ENCODE measurements around the gene FN1. TPM values are rescaled to one million over a fixed set of nuclear protein-coding genes. Genes with fewer than 3 reads are reported as not detected.

Gene FN1
- total and polyA plus RNA-seq, 2 donors (not counting 1 experiment from before 2014, with no cell fraction given) = 3,629 to 5,906 TPM

- Histone ChIP-seq H3K4me1 (ENCODE audit: control insufficient read depth, extremely low read depth, insufficient read depth, low read length) (no peaks in the 10 kb centered on the region), H3K9ac (ENCODE audit: insufficient read depth, low read length) (no peak overlapping the region), H3K4me2 (ENCODE audit: extremely low read depth, insufficient read depth, low read length) (peak overlapping the region; percentile 0), H3K9me3 (ENCODE audit: control insufficient read depth, insufficient read depth, low read depth, low read length) (no peaks in the 10 kb centered on the region), H3K79me2 (ENCODE audit: control insufficient read depth, insufficient read depth, low read length) (no peaks in the 10 kb centered on the region), H3K27me3 (ENCODE audit: control insufficient read depth, insufficient read depth, low read length) (no peaks in the 10 kb centered on the region), H4K20me1 (ENCODE audit: control insufficient read depth, extremely low read depth, insufficient read depth, low read length) (no peaks in the 10 kb centered on the region), H3K27ac (ENCODE audit: insufficient read depth, low read length) (no peak overlapping the region), H3K4me3 (replicated peaks in 1 of 4; ENCODE audit: control extremely low read depth in 1 of 4, insufficient read depth in 1 of 4, low read depth in 3 of 4, low read length in 4 of 4) (no peak overlapping the region), H2AFZ (ENCODE audit: low read length) (no peak overlapping the region), H3K36me3 (ENCODE audit: control insufficient read depth, insufficient read depth, low read length) (no peaks in the 10 kb centered on the region)
- no peak for TF ChIP-seq CTCF (conservative IDR thresholded peaks at IDR 0.05 in 1 of 2, IDR thresholded peaks at IDR 0.05 in 1 of 2; ENCODE audit: low read depth in 1 of 2, low read length in 2 of 2)
- TF ChIP-seq EZH2 (IDR thresholded peaks at IDR 0.05; ENCODE audit: low read length, missing control alignments) = no peak
- DNase-seq (ENCODE audit: low read depth in 2 of 2) = peak in 1 of 2 donors; percentile 38
Measured at GRCh38 chr2:215476424-215476823, 40.6 kb upstream of the FN1 start.

GRCh38 chr2:215466097-215466909, 30.4 kb upstream of the FN1 start:
- H3K36me3 ChIP-seq (ENCODE audit: control insufficient read depth, insufficient read depth, low read length) = no peaks in the 10 kb centered on the region
- no peak overlapping the region for H3K27ac ChIP-seq (ENCODE audit: insufficient read depth, low read length)
- H4K20me1 ChIP-seq (ENCODE audit: control insufficient read depth, extremely low read depth, insufficient read depth, low read length) = no peaks in the 10 kb centered on the region
- no peaks in the 10 kb centered on the region for H3K79me2 ChIP-seq (ENCODE audit: control insufficient read depth, insufficient read depth, low read length)
- peak in 1 of 2 donors; percentile 89 for DNase-seq (ENCODE audit: low read depth in 2 of 2)
- H3K9me3 ChIP-seq (ENCODE audit: control insufficient read depth, insufficient read depth, low read depth, low read length) = no peaks in the 10 kb centered on the region
- no peak overlapping the region for H3K4me3 ChIP-seq (replicated peaks in 1 of 4; ENCODE audit: control extremely low read depth in 1 of 4, insufficient read depth in 1 of 4, low read depth in 3 of 4, low read length in 4 of 4)
- no peak overlapping the region for H3K4me2 ChIP-seq (ENCODE audit: extremely low read depth, insufficient read depth, low read length)
- TF ChIP-seq EZH2 (IDR thresholded peaks at IDR 0.05; ENCODE audit: low read length, missing control alignments) (no peak), CTCF (conservative IDR thresholded peaks at IDR 0.05 in 1 of 2, IDR thresholded peaks at IDR 0.05 in 1 of 2; ENCODE audit: low read depth in 1 of 2, low read length in 2 of 2) (no peak)
- H3K9ac ChIP-seq (ENCODE audit: insufficient read depth, low read length) = no peak overlapping the region
- H3K27me3 ChIP-seq (ENCODE audit: control insufficient read depth, insufficient read depth, low read length) = no peaks in the 10 kb centered on the region
- H3K4me1 ChIP-seq (ENCODE audit: control insufficient read depth, extremely low read depth, insufficient read depth, low read length) = peaks cover 6% of the 10 kb centered on the region
- H2AFZ ChIP-seq (ENCODE audit: low read length) = no peak overlapping the region

- Histone ChIP-seq H3K4me2 (ENCODE audit: extremely low read depth, insufficient read depth, low read length) (no peak overlapping the region), H3K27ac (ENCODE audit: insufficient read depth, low read length) (no peak overlapping the region), H2AFZ (ENCODE audit: low read length) (no peak overlapping the region), H3K27me3 (ENCODE audit: control insufficient read depth, insufficient read depth, low read length) (no peaks in the 10 kb centered on the region), H3K4me3 (replicated peaks in 1 of 4; ENCODE audit: control extremely low read depth in 1 of 4, insufficient read depth in 1 of 4, low read depth in 3 of 4, low read length in 4 of 4) (no peak overlapping the region), H3K9me3 (ENCODE audit: control insufficient read depth, insufficient read depth, low read depth, low read length) (no peaks in the 10 kb centered on the region), H4K20me1 (ENCODE audit: control insufficient read depth, extremely low read depth, insufficient read depth, low read length) (no peaks in the 10 kb centered on the region), H3K79me2 (ENCODE audit: control insufficient read depth, insufficient read depth, low read length) (no peaks in the 10 kb centered on the region), H3K36me3 (ENCODE audit: control insufficient read depth, insufficient read depth, low read length) (no peaks in the 10 kb centered on the region), H3K9ac (ENCODE audit: insufficient read depth, low read length) (no peak overlapping the region), H3K4me1 (ENCODE audit: control insufficient read depth, extremely low read depth, insufficient read depth, low read length) (peaks cover 9% of the 10 kb centered on the region)
- no peak for TF ChIP-seq EZH2 (IDR thresholded peaks at IDR 0.05; ENCODE audit: low read length, missing control alignments)
- DNase-seq (ENCODE audit: low read depth in 2 of 2) = peak in 1 of 2 donors; percentile 42
Measured at GRCh38 chr2:215465256-215465655, 29.4 kb upstream of the FN1 start.
